ENCODE measurements around the gene HNRNPK.

- TF ChIP-seq ATF2 (IDR thresholded peaks at IDR 0.05; ENCODE audit: low read length) (no peak), EP300 (IDR thresholded peaks at IDR 0.05; ENCODE audit: borderline replicate concordance in 1 of 2, control insufficient read depth in 1 of 2, low read depth in 2 of 2, low read length in 2 of 2) (no peak), PKNOX1 (IDR thresholded peaks at IDR 0.05) (no peak), CTCF (IDR thresholded peaks at IDR 0.05 in 2 of 3, conservative IDR thresholded peaks at IDR 0.05 in 1 of 3; ENCODE audit: control insufficient read depth in 2 of 3, extremely low read depth in 1 of 3, insufficient read depth in 1 of 3, low read depth in 3 of 3, low read length in 3 of 3) (no peak), EZH2 (IDR thresholded peaks at IDR 0.05; ENCODE audit: borderline replicate concordance, control insufficient read depth, low read depth, low read length) (no peak), SIN3A (IDR thresholded peaks at IDR 0.05; ENCODE audit: low read depth, low read length) (no peak), SMAD5 (IDR thresholded peaks at IDR 0.05; ENCODE audit: low read depth) (no peak), RAD21 (IDR thresholded peaks at IDR 0.05; ENCODE audit: insufficient read depth, low read depth, low read length) (no peak)
These were observed 23.2 kb upstream of the HNRNPK start for GRCh38 chr9:84003246-84003645.
